Measurements from ENCODE around the gene CCDC7.
"Not testable (repeated sequence)": the region's sequence is repeated elsewhere in the genome, so short reads cannot be mapped to it uniquely, and the experiment has no call there.

- TF ChIP-seq, protein P1, sequence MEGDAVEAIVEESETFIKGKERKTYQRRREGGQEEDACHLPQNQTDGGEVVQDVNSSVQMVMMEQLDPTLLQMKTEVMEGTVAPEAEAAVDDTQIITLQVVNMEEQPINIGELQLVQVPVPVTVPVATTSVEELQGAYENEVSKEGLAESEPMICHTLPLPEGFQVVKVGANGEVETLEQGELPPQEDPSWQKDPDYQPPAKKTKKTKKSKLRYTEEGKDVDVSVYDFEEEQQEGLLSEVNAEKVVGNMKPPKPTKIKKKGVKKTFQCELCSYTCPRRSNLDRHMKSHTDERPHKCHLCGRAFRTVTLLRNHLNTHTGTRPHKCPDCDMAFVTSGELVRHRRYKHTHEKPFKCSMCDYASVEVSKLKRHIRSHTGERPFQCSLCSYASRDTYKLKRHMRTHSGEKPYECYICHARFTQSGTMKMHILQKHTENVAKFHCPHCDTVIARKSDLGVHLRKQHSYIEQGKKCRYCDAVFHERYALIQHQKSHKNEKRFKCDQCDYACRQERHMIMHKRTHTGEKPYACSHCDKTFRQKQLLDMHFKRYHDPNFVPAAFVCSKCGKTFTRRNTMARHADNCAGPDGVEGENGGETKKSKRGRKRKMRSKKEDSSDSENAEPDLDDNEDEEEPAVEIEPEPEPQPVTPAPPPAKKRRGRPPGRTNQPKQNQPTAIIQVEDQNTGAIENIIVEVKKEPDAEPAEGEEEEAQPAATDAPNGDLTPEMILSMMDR (IDR thresholded peaks at IDR 0.05; ENCODE audit: low read length): not testable (repeated sequence)
- TF ChIP-seq EZH2 (optimal IDR thresholded peaks at IDR 0.05; ENCODE audit: low read depth, low read length); EZH2phosphoT487 (IDR thresholded peaks at IDR 0.05; ENCODE audit: low read length): not testable (repeated sequence)
These were observed 309.0 kb downstream of the CCDC7 start for GRCh38 chr10:32754900-32755299.

Data from MM.1S (cell line).